GM12892 (cell line): ENCODE data around the gene FBXL17.
A peak's percentile ranks its signal among the peaks of the same experiment; 100 is the strongest.

ENCODE experiments used
- DNase-seq: peaks from one replicate; pipeline ENCODE4 v3.0.0; 2011; ENCODE audit not compliant: insufficient read length
- FAIRE-seq: peaks from 2 replicates; lab custom pipeline; 2011; peaks lifted over from hg19 to GRCh38; lab: Jason Lieb, UNC
- POLR2A ChIP-seq: IDR thresholded peaks from 2 replicates; pipeline ENCODE4 v1.6.1; 2011; ENCODE audit warnings: low read depth, low read length, control low read depth
- POLR2AphosphoS5 ChIP-seq: IDR thresholded peaks from 2 replicates; pipeline ENCODE4 v1.6.1; 2011; ENCODE audit warnings: low read depth, low read length, control low read depth
- TAF1 ChIP-seq: IDR thresholded peaks from 2 replicates; pipeline ENCODE4 v1.6.1; 2011; ENCODE audit warnings: low read depth, mild to moderate bottlenecking, control low read depth, low read length, borderline replicate concordance

FBXL17 gene

GRCh38 chr5:108101130-108101529 is 280.8 kb downstream of the FBXL17 start:
- no peak for FAIRE-seq
- no peak for DNase-seq
- no peak for TF ChIP-seq TAF1
- no peak for TF ChIP-seq POLR2A
- no peak for TF ChIP-seq POLR2AphosphoS5

- FAIRE-seq, result peak; percentile 24
- no peak for TF ChIP-seq POLR2A
- TF ChIP-seq TAF1, result no peak
- no peak for TF ChIP-seq POLR2AphosphoS5
- DNase-seq, result no peak
Measured at GRCh38 chr5:108094800-108095199, 287.1 kb downstream of the FBXL17 start.

- no peak for FAIRE-seq
Measured at GRCh38 chr5:108093186-108093585, 288.7 kb downstream of the FBXL17 start.

GRCh38 chr5:108090946-108091345 is 291.0 kb downstream of the FBXL17 start:
- DNase-seq (no peak), FAIRE-seq (no peak)
- no peak for TF ChIP-seq TAF1

More at GRCh38 chr5:108093186-108093585, 288.7 kb downstream of the FBXL17 start:
- TF ChIP-seq TAF1 (no peak), POLR2A (no peak), POLR2AphosphoS5 (no peak)
- DNase-seq, result no peak

- no peak for TF ChIP-seq POLR2A
- no peak for TF ChIP-seq TAF1
- TF ChIP-seq POLR2AphosphoS5, result no peak
- FAIRE-seq (no peak), DNase-seq (no peak)
Measured at GRCh38 chr5:108084105-108084504, 297.8 kb downstream of the FBXL17 start.

- no peak for FAIRE-seq
- no peak for DNase-seq
- TF ChIP-seq POLR2AphosphoS5 (no peak), TAF1 (no peak), POLR2A (no peak)
Measured at GRCh38 chr5:108083232-108083631, 298.7 kb downstream of the FBXL17 start.

GRCh38 chr5:108081707-108082106 is 300.2 kb downstream of the FBXL17 start:
- TF ChIP-seq POLR2AphosphoS5 (no peak), TAF1 (no peak), POLR2A (no peak)
- DNase-seq, result no peak
- no peak for FAIRE-seq

GRCh38 chr5:108079753-108080152 is 302.1 kb downstream of the FBXL17 start:
- DNase-seq, result no peak
- FAIRE-seq, result no peak
- TF ChIP-seq POLR2A (no peak), POLR2AphosphoS5 (no peak), TAF1 (no peak)

GRCh38 chr5:108078882-108079281 is 303.0 kb downstream of the FBXL17 start:
- no peak for TF ChIP-seq TAF1
- TF ChIP-seq POLR2AphosphoS5, result no peak
- no peak for TF ChIP-seq POLR2A
- no peak for FAIRE-seq
- no peak for DNase-seq

GRCh38 chr5:108078345-108078744 is 303.6 kb downstream of the FBXL17 start:
- TF ChIP-seq POLR2AphosphoS5 (no peak), POLR2A (no peak), TAF1 (no peak)
- FAIRE-seq, result no peak
- no peak for DNase-seq

GRCh38 chr5:108074626-108075025 is 307.3 kb downstream of the FBXL17 start:
- DNase-seq, result no peak
- FAIRE-seq, result no peak
- TF ChIP-seq TAF1, result no peak
- TF ChIP-seq POLR2AphosphoS5, result no peak
- no peak for TF ChIP-seq POLR2A

- DNase-seq (no peak), FAIRE-seq (no peak)
- no peak for TF ChIP-seq POLR2AphosphoS5
- TF ChIP-seq POLR2A, result no peak
- TF ChIP-seq TAF1, result no peak
Measured at GRCh38 chr5:108064302-108064701, 317.6 kb downstream of the FBXL17 start.
